Activated T-helper 1 cell treated with anti-CD3 and anti-CD28 coated beads, Interleukin-12 subunit alpha, Interleukin-12 subunit beta, Interleukin-2, Interleukin-4 antibody, amounts not matched to agents 30 ng/mL and 10 ng/mL and 1 ng/mL, durations not matched to agents 14 hours and 24 hours and 36 hours (primary cell): ENCODE measurements around the gene LRRC7. TPM values are rescaled to one million over a fixed set of nuclear protein-coding genes. Genes with fewer than 3 reads are reported as not detected.
A peak's percentile ranks its signal among the peaks of the same experiment; 100 is the strongest.

Experiments
- DNase-seq: peaks from one replicate; pipeline ENCODE4 v3.0.0; 2021; ENCODE audit warnings: low spot score
- H3K27ac Mint-ChIP-seq: one replicate; pipeline ENCODE4 v1.8.0; 2021; ENCODE audit warnings: mild to moderate bottlenecking, mixed read lengths
- H3K27me3 Mint-ChIP-seq: one replicate; pipeline ENCODE4 v1.8.0; 2022; ENCODE audit warnings: mild to moderate bottlenecking, moderate library complexity, mixed read lengths; ENCODE audit not compliant: insufficient read depth
- H3K36me3 Mint-ChIP-seq: one replicate; pipeline ENCODE4 v1.8.0; 2021; ENCODE audit warnings: low read depth, mixed read lengths
- H3K4me1 Mint-ChIP-seq: one replicate; pipeline ENCODE4 v1.8.0; 2021; ENCODE audit warnings: low read depth, mixed read lengths
- H3K4me3 Mint-ChIP-seq: one replicate; pipeline ENCODE4 v1.8.0; 2021; ENCODE audit warnings: mild to moderate bottlenecking, moderate library complexity, mixed read lengths
- H3K9me3 Mint-ChIP-seq: one replicate; pipeline ENCODE4 v1.8.0; 2021; ENCODE audit warnings: mixed read lengths
- intact Hi-C: fragments of 100-400 bp; cut with micrococcal nuclease; formaldehyde crosslinking; loops from one replicate; pipeline ENCODE4 v1.15.1; 2024
- total RNA-seq: library from RNA; stranded (reverse); gene quantifications from 2 replicates; pipeline ENCODE4 v1.2.3, GENCODE V29; 2022

Gene LRRC7
- 0.10 TPM in 1 of 2 replicates, not detected in the other for total RNA-seq

GRCh38 chr1:69567652-69568420 lies at the start of gene LRRC7:
TSS of gene LRRC7 (plus strand) at chr1:69567922. CDS start at chr1:69568640, 718 bp downstream.
- peak within 1 kb of the TSS; percentile 76 for H3K4me3 Mint-ChIP-seq
- H3K27me3 Mint-ChIP-seq, result peaks cover 38% of the 10 kb centered on the region
- H3K9me3 Mint-ChIP-seq, result no peaks in the 10 kb centered on the region
- H3K27ac Mint-ChIP-seq, result peak within 1 kb of the TSS; percentile 15
- intact Hi-C loops, result no loop called here
- peaks cover 5% of the 10 kb centered on the region for H3K4me1 Mint-ChIP-seq
- no peak for DNase-seq
- H3K36me3 Mint-ChIP-seq, result no peaks in the 10 kb centered on the region

GRCh38 chr1:69519006-69519405 lies 48.7 kb upstream of the LRRC7 start:
- Mint-ChIP-seq H3K36me3 (no peaks in the 10 kb centered on the region), H3K4me3 (no peak overlapping the region), H3K27ac (no peak overlapping the region), H3K27me3 (no peaks in the 10 kb centered on the region), H3K4me1 (no peaks in the 10 kb centered on the region), H3K9me3 (no peaks in the 10 kb centered on the region)
- DNase-seq, result no peak
- intact Hi-C loops, result no loop called here

DNA sequence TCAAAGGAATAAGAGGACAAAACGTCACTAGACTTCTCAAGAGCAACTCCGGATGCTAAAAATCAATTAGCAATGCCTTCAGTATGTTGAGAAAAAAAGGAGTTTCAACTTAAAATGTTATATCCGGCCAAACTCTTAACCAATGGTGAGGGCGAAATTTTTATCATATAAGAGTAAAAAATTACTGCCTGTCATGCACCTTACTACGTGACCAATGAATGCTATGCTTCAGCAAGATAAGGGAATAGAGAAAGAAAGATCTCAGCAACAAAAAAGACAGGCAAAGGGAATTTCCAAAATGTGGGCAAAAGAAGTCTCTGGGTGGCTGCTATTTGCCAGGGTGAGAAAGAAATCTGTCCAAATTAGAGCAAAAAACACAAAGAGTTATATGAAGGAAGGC lies 47.4 kb upstream of the LRRC7 start:
- Mint-ChIP-seq H3K4me1 (no peaks in the 10 kb centered on the region), H3K4me3 (no peak overlapping the region), H3K9me3 (no peaks in the 10 kb centered on the region), H3K36me3 (no peaks in the 10 kb centered on the region), H3K27me3 (no peaks in the 10 kb centered on the region), H3K27ac (no peak overlapping the region)
- DNase-seq, result no peak
- intact Hi-C loops, result no loop called here

DNA sequence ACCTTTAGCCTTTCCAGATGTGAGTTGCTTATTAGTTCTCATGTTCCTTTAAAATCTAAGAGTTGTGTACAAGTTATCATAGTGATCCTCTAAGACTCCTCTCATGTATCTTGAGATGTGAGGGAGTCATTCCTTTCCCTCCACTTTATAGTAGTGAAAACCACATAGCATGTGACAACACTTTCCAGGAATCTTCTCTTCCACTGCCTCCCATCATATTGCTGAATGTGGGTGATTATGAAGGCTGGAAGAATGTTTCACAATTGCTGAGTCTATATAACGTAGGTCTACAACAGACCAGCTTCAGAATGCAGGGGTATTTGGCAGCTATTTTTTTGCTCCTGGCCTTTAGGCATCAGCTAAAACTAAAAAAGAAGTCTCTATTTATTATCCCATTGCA lies 44.7 kb upstream of the LRRC7 start:
- Mint-ChIP-seq H3K36me3 (no peaks in the 10 kb centered on the region), H3K4me1 (no peaks in the 10 kb centered on the region)
- intact Hi-C loops, result no loop called here

GRCh38 chr1:69523461-69523860 lies 44.3 kb upstream of the LRRC7 start:
- Mint-ChIP-seq H3K27ac (no peak overlapping the region), H3K9me3 (no peaks in the 10 kb centered on the region), H3K4me3 (no peak overlapping the region), H3K36me3 (no peaks in the 10 kb centered on the region), H3K27me3 (no peaks in the 10 kb centered on the region), H3K4me1 (no peaks in the 10 kb centered on the region)
- no peak for DNase-seq
- intact Hi-C loops, result no loop called here

More for the DNA sequence above, 44.7 kb upstream of the LRRC7 start:
- no peaks in the 10 kb centered on the region for H3K9me3 Mint-ChIP-seq
- H3K27ac Mint-ChIP-seq, result no peak overlapping the region
- no peak overlapping the region for H3K4me3 Mint-ChIP-seq
- no peak for DNase-seq
- no peaks in the 10 kb centered on the region for H3K27me3 Mint-ChIP-seq

- Mint-ChIP-seq H3K9me3 (no peaks in the 10 kb centered on the region), H3K36me3 (no peaks in the 10 kb centered on the region), H3K27me3 (no peaks in the 10 kb centered on the region), H3K4me3 (no peak overlapping the region), H3K27ac (no peak overlapping the region), H3K4me1 (no peaks in the 10 kb centered on the region)
- no peak for DNase-seq
- intact Hi-C loops, result no loop called here
Observed at GRCh38 chr1:69524015-69524414, 43.7 kb upstream of the LRRC7 start.

- Mint-ChIP-seq H3K27me3 (no peaks in the 10 kb centered on the region), H3K36me3 (no peaks in the 10 kb centered on the region), H3K4me3 (no peak overlapping the region), H3K4me1 (no peaks in the 10 kb centered on the region), H3K27ac (no peak overlapping the region), H3K9me3 (no peaks in the 10 kb centered on the region)
- no peak for DNase-seq
- intact Hi-C loops, result no loop called here
Observed at GRCh38 chr1:69527273-69527672, 40.4 kb upstream of the LRRC7 start.

DNA sequence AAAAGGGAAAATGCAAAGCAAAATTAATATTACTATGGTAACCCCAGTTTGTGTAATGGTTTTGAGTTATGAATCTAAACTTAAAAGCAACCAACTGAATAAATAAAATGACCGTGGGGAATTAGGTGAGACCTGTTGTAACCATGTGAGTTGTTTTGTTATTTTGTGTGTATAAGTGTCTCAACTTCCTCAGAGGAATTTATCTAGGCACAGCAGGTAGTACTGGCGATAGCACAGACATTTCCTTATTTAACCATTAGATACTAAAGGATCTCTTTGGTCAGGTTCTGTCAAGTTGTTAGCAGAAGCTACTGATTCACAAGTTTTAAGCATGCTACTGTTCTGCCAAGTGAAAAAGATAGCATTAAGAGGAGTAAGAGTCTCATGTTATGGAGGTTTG lies 39.3 kb upstream of the LRRC7 start:
- intact Hi-C loops, result no loop called here
- Mint-ChIP-seq H3K4me3 (no peak overlapping the region), H3K9me3 (no peaks in the 10 kb centered on the region), H3K27me3 (no peaks in the 10 kb centered on the region), H3K27ac (no peak overlapping the region), H3K4me1 (no peaks in the 10 kb centered on the region), H3K36me3 (no peaks in the 10 kb centered on the region)
- no peak for DNase-seq

DNA sequence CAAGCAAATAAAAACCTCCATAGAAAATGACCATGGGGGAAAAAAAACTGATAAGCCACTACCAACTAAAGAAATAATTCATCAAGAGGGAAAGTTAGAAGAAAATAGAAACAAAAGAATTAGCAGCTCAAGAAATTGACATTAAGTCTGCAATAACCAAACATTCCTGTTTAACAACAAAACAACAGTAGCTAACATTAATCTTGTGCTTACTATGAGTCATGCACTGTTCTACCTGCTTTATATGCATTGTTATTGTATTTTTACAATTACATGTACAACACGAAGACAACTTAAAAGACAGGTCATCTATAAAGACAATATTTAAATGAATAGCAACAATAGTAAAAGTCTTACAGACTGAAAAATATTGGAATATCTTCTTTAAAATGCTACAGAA lies 34.4 kb upstream of the LRRC7 start:
- Mint-ChIP-seq H3K4me3 (no peak overlapping the region), H3K4me1 (no peaks in the 10 kb centered on the region), H3K36me3 (no peaks in the 10 kb centered on the region), H3K27ac (no peak overlapping the region), H3K9me3 (no peaks in the 10 kb centered on the region), H3K27me3 (no peaks in the 10 kb centered on the region)
- DNase-seq, result no peak
- intact Hi-C loops, result no loop called here

- intact Hi-C loops, result no loop called here
- H3K27me3 Mint-ChIP-seq, result no peaks in the 10 kb centered on the region
- no peaks in the 10 kb centered on the region for H3K36me3 Mint-ChIP-seq
- H3K4me3 Mint-ChIP-seq, result no peak overlapping the region
- no peaks in the 10 kb centered on the region for H3K9me3 Mint-ChIP-seq
- no peak overlapping the region for H3K27ac Mint-ChIP-seq
- H3K4me1 Mint-ChIP-seq, result no peaks in the 10 kb centered on the region
- DNase-seq, result no peak
Observed at GRCh38 chr1:69534829-69535228, 32.9 kb upstream of the LRRC7 start.

- Mint-ChIP-seq H3K4me1 (no peaks in the 10 kb centered on the region), H3K27me3 (no peaks in the 10 kb centered on the region), H3K27ac (no peak overlapping the region), H3K9me3 (no peaks in the 10 kb centered on the region), H3K36me3 (no peaks in the 10 kb centered on the region), H3K4me3 (no peak overlapping the region)
- intact Hi-C loops, result no loop called here
- no peak for DNase-seq
Observed at GRCh38 chr1:69535490-69535889, 32.2 kb upstream of the LRRC7 start.

DNA sequence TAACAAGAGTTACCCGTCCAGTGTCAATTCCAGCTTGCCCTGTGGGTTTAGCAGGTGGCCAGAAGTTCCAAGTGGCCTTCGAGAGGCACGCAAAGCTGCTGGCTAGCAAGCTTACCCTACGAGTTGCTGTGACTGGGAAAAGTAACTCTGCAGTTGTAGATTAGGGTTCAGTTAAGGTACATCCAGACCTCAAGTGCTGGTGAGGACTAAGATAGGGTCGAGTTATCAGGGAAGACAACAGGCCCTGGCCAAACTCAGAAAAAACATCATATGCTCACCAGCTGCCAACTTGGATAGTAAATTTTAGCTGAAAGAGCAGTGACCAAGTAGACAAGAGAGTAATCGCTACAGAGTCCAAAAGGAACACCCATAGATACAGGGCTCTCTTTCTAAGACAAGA lies 27.7 kb upstream of the LRRC7 start:
- H3K4me1 Mint-ChIP-seq, result no peaks in the 10 kb centered on the region
- no peak overlapping the region for H3K4me3 Mint-ChIP-seq
- no peaks in the 10 kb centered on the region for H3K9me3 Mint-ChIP-seq
- no peaks in the 10 kb centered on the region for H3K36me3 Mint-ChIP-seq
- H3K27me3 Mint-ChIP-seq, result no peaks in the 10 kb centered on the region
- H3K27ac Mint-ChIP-seq, result no peak overlapping the region
- intact Hi-C loops, result no loop called here
- DNase-seq, result no peak

GRCh38 chr1:69551476-69552324 lies 16.0 kb upstream of the LRRC7 start:
- intact Hi-C loops, result no loop called here
- H3K9me3 Mint-ChIP-seq, result no peaks in the 10 kb centered on the region
- H3K36me3 Mint-ChIP-seq, result no peaks in the 10 kb centered on the region
- H3K27me3 Mint-ChIP-seq, result no peaks in the 10 kb centered on the region
- H3K4me3 Mint-ChIP-seq, result no peak overlapping the region
- no peak overlapping the region for H3K27ac Mint-ChIP-seq
- H3K4me1 Mint-ChIP-seq, result no peaks in the 10 kb centered on the region
- no peak for DNase-seq
